Stimulated activated CD8-positive, alpha-beta memory T cell treated with anti-CD3 and anti-CD28 coated beads, Interleukin-7, amount 100 ng/mL, for 24 hours (primary cell): ENCODE measurements around the gene ZNF384.

Experiments
- DNase-seq: peaks from one replicate; pipeline ENCODE4 v3.0.0-alpha.2; 2020; ENCODE audit warnings: low read depth

The ZNF384 gene

DNA sequence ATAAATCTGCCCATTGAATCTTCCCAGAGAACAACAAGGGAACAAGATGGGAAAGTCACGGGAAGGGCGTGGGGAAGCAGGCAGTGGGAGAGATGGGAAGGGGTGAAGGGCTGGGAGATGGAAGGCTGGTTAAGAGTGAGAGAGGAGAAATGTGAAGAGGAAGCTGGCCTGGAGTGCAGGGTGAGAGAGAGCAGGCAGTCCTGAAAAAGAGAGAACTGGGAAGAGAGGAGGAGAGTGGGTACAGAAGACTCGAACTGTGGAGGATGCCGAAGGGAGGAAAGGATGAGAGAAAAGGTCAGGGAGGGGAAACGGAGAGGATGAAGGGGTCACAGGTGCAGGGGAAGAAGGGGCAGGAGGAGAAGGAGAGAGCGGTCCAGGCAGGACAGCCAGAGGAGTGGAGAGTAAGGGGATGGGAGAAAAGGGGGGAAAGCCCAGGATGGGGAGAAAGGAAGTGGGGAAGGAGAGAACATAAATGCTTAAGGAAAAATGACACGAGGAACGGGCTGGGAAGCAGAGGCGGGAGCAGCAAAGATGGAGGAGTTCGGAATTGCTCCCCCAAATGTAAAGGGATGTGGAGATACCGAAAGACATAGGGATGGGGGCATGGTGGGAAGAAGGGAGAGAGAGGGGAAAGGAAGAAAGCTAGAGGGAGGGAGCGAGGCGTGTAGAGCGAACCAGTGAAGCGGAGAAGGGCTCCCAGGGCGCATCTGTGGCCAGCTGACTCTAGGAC is 10.2 kb upstream of the ZNF384 start:
- DNase-seq: no peak

DNA sequence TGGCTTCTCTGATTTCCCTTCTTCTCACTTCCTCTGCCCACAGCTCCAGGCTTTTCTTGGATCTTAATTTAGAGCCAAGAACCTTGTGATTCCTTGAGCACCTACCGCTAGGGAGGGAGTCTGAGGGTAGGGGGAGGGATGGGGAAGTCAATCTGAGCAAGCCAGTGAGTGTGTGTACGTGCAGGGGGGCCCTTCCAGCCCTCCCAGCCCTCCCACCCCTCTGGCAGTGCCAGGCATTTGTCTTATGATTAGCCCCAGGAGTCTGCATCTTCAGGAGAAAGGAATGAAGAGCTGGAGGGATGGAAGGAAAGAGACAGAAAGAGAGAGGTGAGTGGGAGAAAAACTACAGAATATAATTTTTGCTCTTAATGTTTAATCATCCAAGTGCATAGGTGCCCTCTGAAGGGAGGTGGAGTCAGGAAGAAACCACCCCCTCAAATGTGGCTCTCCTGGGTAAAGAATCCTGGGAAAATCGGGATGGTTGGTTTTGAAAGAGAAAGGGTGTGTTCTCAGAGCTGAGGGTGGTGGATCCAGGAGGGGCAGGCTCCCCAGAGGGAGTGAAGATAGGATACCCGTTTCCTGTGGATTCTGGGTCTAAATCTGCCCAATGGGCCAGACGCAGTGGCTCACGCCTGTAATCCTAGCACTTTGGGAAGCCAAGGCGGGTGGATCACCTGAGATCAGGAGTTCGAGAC is 9.3 kb upstream of the ZNF384 start:
- DNase-seq: no peak

DNA sequence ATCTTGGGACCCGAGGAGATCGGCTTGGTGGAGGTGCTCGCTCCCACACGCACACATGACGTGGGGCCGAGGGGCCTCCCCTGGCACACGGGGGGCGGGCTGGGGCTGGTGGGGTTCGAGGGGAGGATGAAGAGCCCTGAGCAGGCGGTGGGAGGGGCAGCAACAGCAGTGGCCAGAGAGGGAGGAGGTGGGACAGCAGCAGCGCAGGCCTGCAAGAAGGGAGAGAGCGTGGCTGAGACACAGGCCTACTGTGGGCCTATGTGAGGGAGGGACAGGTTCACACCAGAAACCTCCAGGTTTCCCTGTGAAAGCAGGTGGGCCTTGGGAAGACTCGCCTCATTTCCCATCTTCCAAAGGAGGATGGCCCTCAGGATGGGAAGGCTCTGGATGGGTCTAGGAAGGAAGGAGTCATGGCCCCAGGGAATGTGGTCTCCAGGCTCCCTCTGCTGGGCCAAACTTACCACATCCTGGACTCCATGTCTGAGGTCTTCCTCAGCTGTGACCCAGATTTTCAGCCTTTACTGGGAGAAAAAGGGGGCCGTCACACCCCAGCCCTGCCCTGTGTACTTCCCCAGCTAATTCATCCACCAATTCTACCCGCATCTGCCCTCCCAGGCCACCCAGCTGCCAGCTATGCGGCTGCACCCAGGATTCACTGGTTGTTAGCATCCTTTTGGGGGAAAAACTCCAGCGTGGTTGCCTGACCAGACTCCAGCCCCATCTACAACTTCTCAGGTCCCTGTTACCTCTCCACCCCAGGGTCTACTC is 8.6 kb upstream of the ZNF384 start:
- no peak for DNase-seq

DNA sequence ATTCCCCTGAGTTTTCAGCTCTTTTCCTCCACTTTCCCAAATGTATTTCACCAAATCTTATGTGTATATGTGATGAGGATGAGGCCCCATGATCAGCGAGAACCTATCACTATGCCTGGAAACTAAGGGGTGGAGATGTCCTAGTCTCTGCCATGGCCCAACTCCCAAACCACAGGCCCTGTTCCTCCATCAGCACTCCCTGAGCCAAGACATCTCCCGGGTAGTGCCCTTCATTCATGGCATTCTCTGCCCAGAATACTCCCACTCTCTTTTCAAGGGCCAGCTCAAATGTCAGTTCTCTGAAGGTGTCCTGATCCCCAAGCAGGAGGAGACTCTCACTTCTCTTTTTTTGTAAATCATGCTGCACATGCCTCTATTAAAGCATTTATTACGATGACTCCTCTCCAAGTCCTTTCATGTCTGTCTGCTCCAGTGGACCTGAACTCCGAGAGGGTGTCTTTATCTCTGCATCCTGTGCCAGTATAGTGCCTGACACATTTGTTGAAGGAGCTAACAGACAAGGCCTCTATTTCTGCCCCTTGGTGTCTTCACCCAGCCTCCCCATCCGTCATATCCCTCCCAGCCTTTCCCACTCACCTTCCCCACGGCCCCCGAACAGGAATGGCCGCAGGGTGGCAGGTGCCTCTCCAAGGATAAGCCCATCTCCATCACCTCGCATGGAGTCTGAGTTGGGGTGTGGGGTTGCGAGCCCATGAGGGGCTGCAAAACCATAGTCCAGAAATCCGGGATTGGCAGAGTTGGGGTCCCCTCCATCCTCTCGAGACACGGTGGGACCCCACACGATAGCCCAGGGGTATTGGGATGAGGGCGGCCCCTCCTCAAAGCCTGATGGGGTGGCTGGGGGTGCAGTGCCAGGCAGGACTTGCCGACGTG is 7.8 kb upstream of the ZNF384 start:
- DNase-seq: no peak

DNA sequence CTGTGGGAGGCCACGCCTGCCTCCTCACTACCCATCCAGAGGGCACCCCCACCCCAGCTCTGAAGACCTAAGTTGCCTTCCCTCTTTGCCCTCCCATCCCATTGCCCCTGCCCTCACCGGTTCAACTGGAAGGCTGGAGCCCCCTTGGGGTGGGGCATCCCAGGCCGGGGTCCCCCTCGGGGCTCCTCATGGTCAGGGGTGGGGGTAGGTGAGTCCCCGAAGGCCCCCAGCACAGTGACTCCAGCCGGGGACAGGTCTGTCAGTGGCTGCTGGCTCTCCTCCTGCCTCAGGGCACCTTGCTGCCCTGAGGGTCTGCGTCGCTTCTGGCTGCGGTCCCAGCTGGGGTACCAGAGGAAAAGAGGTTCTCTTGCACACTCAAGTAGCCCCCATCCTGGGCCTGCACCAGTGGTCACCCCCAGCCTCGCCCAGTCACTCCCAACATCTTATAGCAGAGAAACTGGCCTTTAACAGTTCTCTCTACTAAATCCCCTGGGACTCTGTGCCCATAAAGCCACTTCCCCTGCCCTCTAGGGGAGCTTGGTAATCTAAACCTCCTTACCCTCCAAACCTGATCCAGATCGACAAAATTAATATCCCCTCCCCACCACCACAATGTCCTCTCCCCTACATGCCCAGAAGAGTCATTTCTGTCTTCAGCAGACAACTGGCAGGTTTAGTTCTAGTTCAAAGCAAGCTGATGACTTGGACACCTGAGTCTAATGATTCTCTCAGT is 6.3 kb upstream of the ZNF384 start:
- no peak for DNase-seq

DNA sequence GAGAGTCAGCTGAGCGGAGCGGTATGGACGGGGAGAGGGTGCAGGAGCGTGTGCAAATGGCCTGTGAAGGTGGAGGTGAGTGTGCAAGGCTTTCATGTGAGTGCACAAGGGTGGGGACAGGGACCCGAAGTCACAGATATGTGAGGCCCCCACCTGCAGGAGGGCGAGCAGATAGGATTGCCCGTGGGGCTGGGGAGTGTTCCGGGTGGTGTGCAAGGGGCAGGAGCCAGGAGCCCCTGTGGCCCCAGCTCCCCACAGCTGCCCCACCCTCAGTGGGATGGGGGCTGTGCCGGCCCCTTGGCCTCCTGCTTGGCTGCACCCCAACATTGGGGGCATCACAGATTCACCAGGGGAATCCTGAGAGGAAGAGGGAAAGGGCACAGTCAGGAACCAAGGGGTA is 5.5 kb upstream of the ZNF384 start:
- DNase-seq: no peak

DNA sequence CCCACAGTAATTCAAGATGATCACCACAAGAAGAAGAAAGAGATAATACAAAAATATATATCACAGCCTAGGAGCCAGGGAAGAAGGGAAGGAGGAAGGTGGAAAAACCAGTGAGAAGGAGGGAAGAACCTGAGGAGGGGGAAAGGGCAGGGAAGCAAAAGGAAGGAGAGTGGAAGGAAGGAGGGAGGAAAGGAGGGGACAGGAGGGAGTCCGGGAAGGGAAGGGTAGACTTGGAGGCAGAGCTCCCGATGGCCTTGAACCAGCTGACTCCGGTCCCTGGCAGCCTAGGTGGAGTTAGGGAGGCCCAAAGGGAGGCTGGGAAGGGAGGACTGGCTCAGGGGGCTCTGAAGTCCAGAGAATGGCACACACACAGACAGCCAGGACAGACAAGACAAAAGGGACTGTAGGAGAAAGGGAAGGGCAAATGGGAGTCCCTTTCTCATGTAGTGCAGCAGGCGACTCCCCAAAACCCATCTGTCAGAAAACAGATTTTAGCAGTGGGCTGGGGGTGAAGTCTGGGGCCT is 4.7 kb upstream of the ZNF384 start:
- no peak for DNase-seq

DNA sequence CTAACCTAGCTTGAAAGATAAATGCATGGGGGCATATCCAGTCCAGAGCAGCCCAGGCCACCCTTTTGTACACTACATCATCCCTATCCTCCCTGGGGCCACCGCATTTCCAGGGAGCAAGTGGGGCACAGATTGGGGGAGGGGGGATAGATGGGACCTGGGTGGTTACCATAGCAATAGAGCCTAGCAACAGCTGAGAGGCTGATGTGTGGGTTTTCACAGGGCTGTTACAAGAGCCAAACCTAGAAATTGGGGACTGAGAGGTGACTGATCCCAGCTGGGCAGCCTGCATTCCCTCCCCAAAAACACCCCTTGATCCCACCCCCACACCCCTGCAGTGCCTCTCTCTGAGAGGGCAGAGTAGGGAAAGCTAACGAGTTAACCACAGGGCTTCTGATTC is 3.7 kb upstream of the ZNF384 start:
- no peak for DNase-seq

DNA sequence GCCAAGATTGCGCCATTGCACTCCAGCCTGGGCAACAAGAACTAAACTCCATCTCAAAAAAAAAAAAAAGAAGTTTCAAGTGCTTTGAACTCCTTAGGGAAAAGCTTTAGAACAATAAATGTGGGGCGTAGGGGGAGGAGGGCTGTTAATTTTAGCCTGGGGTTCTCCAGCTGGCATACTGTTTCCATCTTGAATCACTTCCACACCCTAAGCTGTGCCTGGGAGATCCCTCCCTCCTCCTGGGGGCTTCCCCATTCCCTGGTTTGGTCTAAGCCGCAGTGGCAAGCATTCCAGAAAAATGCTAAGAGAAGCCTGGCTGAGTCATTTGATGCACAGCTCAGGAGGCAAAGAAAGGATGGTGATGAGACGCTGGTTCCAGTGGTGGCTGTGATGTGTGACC is 2.3 kb upstream of the ZNF384 start:
- no peak for DNase-seq

DNA sequence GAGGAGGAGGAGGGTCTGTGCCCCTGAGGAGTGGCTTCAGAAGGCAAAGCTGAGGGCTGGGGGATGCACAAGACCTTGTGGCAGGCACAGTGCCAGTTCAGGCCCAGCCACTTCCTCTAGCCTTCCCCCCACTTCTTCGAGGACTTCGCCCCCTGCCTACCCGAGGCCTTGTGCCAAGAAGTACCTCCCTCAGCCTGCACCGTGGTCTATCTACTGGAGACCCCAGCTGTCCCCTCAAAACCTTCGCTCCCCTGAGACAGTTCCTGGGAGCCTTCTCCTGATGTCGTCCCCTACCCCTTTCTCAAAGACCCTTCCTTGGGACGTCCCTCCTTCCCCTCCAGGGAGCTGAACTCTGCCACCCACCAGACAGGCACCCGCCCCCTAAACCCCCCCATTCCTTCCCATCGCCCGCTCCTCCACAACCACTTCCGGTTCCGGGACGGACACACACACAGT is 604 bp downstream of the ZNF384 start:
- no peak for DNase-seq

DNA sequence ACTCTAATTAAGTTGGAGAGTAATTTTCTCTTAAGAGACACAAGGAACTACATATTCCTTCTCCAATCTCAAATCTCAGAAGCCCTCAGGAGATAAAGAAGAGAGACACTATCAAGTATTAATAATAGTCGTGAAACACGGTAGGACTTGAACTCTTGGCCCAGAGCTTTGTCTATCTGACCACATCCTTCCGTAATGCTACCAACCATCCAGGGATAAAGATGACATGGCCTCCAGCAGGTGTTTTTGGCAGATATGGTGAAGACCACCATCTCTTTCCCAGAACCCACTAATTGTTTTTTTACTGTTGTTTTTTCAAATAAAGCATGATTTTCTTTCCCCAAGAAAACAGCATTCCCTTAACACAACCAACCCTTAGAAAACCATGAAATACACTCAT is 3.4 kb downstream of the ZNF384 start:
- no peak for DNase-seq

DNA sequence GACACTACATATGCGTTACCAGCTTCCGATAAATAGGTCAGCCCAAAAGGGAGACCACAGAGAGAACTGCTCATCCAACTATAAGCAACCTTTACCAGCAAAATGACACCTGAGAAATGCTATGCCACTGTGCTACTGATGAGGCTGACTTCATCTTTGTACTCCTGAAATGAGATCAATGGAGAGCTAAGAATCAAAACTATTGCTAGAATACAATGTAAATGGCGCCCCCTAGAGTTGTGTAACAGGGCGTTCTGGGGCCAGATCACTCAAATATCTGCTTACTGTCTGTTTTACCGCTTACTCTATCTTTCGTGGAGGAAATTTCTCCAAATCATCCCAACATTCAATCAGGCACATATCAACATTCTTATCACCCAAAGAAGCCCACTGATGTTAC is 4.6 kb downstream of the ZNF384 start:
- DNase-seq: no peak

DNA sequence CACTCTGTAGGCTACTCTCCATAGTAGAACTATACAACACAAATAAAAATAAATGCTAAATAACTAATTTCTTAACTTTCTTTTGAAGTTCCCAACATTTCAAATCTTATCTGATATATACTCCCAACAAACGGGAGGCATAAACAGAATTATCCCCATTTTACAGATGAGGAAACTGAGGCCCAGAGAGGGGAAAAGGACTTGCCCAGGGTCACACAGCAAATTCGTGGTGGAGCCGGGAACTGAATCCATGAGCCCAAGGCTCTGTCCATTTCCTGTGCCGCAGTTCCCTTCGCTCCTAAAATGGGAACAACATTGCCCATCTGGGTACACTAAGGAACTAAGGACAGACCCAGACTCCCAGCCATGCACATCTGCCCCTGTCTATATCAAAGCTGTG is 12.2 kb downstream of the ZNF384 start:
- no peak for DNase-seq

DNA sequence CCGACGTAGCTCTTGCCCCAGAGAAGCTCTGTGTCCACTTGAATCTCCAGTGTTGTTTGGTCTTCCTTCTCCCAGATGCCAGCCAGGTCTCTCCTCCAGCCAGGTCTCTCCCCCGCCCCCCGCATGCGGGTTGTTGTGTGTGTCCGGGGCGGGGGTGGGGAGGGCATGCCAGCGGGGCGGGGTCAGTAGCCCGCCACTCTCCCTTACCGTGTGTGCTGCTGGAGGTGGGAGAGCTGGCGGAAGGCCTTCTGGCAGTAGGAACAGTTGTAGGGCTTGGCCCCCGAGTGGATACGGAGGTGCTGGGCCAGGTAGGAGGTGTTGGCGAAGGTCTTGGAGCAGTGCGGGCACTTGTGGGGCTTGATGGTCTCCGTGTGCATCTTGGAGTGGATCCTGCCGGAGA is 17.0 kb downstream of the ZNF384 start:
- no peak for DNase-seq

DNA sequence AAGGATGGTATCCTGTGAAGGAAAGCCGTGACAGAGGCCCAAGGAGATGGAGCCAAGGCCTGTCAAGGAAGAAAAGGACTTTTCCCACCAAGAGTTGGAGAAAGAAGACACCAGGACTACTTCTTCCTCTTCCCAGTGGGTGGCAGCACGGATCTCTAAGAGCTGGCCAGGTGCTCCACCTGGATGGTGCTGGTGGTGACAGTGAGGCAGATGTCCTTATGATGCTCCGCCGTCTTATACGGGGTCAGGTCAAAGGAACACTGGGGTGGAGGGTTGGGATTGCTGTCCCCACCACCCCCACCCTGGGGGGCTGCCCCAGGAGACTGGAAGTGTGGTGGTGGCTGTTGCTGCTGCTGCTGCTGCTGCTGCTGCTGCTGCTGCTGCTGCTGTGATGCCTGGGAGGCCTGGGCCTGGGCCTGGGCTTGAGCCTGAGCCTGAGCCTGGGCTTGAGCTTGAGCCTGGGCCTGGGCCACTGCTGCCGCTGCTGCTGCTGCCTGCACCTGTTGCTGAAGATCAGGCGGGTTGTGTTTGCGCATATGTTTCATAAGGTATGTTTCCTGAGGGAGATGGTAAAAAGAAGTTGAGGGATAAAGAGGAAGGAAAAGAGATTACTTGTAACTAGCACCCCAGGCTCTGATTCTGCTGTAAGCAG is 21.5 kb downstream of the ZNF384 start:
- no peak for DNase-seq

DNA sequence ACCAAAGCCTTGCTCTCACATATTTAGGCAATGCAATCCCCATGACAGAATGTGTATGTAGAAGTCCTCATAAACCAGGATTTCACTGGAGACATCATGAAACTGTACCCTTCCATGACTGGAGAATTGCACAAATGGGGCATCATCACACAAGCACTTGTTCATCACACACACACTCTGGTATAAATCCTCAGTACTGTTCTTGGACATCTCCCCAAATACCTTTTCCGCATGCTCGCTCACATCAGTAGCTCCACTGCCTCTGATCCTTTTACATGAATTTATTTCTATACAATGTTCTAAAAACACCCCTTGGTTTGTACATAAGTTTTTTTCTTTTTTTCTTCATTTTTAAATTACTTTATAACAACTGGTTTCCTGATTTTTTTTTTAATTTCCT is 23.0 kb downstream of the ZNF384 start:
- no peak for DNase-seq

DNA sequence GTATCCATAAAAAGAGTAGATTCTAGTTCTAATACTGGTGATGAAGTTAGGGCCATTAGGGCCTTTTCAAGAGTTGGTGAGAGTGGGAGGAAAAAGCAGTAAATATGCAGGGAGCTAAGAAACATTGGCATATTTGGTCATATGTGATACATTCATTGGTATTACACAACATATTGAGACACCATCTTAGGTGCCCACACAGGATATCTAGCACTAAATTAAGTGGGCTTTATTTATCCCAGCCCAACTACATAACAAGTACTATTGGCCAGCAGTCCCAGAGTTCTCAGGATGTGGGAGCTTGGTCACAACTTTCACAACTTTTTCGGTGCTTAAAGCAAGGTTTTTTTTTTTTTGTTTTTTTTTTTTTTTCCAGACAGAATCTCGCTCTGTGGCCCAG is 24.3 kb downstream of the ZNF384 start:
- no peak for DNase-seq

DNA sequence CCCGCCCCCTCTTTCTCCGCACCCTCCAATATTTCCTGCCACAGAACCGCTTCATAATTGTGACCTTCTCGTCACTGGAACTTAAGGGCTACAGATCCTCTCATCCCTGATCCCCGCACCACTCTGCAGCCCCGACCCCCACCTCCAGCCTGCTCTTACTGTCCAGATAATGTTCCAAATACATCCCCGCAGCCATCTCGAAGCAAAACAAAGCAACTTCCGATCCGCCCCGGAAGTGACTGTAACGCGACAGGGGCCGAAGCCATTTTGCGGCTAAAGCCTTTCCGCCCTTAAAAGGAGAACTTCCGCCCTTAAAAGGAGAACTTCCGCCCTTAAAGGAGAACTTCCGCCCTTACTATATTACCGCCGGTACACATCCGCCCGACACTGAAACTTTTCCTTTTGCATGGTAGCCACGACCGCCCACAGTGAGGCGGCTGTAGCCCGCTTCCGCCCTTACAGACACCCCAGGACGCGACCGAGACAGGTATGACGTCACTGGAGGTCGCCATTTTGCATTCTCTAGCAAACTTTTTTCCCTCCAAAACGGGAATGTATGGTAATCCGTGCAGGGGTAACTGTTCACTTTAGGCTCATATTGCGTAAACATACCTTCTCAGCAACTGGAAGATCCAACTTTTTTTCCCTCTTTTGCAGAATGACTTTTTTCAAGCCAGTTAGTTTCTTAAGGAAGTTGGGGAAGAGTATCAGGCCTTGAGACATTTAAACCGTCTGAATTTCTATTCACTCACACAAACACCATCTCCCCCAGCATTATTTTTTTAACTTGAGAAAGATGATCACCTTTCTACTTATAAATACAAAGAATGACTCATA is 26.1 kb downstream of the ZNF384 start, which contains the start of gene ING4:
Gene ING4 (minus strand): TSS at position 214 of the 837 bp plus-strand sequence. CDS start 18 bp downstream, at position 196.
- DNase-seq: peak; percentile 85

DNA sequence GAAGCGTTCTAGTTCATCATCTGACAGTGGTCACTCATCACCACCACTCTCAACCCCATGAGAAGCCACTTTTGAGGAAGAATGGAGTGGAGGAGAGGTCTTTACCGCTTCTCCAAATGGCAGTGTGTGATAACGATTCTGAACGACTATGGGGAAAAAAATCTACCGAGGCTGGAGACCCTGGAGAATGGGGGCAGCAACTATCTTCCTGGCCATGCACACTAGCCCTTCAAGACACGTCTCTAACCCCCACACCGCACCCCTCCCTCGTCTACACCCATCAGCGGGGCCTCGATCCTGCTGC is 26.6 kb downstream of the ZNF384 start:
- no peak for DNase-seq

DNA sequence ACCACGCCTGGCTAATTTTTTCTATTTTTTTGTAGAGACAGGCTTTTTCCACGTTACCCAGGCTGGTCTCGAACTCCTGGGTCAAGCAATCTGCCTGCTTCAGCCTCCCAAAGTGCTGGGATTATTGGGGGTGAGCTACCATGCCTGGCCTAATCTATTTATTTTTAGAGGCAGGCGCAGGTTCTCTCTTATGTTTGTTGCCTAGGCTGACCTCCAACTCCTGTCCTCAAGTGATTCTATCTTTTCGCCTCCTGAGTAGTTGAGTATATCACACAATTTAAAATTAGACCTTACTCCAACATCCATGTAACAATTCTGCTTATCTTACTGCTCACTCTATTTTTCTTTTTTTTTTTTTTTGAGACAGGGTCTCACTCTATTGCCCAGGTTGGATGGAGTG is 35.2 kb downstream of the ZNF384 start:
- no peak for DNase-seq
